ENCODE results near the gene DNTTIP2.

GRCh38 chr1:93880731-93881130, 1.7 kb upstream of the DNTTIP2 start:
- TF ChIP-seq POLR2A (IDR thresholded peaks at IDR 0.05) (no peak), CTCF (IDR thresholded peaks at IDR 0.05) (no peak)

Data from Peyer's patch (tissue), 4 donors.